Measurements from ENCODE around the gene CNPY1. TPM values are rescaled to one million over a fixed set of nuclear protein-coding genes. Genes with fewer than 3 reads are reported as not detected.
"Not testable (repeated sequence)": the region's sequence is repeated elsewhere in the genome, so short reads cannot be mapped to it uniquely, and the experiment has no call there.

CNPY1 gene
- total RNA-seq, 1 donor from 2014 or later = not detected

DNA sequence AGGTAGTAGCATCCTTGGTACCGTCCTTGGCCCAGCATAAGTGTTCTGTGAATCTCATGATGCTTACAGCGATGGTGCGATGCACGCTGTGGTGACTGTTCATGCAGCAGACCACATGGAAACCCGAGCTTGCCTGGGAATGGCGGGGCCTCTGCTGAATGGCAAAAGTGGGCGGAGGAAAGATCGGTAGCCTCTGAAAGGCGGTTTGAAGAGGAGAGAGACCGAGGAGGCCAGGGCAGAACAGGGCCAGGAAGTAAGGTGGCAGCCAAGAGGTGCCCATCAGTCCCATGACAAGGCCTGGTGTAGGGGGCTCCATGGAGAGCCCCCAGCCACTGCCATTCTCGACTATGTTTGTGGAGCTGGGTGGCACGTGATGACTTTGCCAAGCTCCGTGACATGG lies 33.2 kb upstream of the CNPY1 start:
- no peak for DNase-seq (ENCODE audit: extremely low read depth, low read depth, low spot score)

DNA sequence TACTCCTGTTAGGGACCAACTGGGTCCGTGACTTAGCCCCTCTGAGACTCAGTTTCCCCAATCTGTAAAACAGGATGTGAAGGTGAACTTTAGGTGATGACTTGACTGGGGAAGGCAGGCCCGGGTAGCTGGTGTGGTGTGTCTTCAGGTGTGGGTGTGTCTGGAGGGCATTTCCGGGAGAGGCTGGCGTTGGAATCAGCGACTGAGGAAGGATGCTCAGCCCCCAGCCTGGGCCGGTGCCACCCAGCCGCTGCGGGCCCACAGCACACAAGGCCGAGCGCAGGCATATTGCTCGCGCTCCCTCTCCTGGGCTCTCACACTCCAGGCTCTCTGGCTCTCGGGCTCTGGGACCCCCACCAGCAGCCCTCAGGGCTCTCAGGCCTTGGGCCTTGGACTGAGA lies 31.7 kb upstream of the CNPY1 start:
- DNase-seq (ENCODE audit: extremely low read depth, low read depth, low spot score) = no peak

DNA sequence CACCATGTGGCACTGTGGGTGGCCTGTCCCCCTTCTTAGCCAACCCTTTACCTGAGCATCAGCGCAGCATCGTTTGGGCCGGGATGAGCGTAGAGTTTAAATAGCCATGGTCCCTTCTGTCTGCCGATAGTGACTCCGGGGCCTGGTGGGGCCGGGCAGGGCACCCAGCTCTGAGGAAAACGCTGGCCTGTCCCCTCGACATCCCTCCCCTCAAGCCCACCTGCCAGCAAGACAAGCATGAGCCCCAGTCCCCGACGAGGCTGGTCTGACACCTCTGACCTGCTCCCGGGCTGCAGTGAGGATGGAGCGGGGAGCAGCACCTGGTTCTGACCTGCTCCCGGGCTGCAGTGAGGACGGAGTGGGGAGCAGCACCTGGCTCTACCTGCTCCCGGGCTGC lies 31.1 kb upstream of the CNPY1 start:
- DNase-seq (ENCODE audit: extremely low read depth, low read depth, low spot score) = no peak

DNA sequence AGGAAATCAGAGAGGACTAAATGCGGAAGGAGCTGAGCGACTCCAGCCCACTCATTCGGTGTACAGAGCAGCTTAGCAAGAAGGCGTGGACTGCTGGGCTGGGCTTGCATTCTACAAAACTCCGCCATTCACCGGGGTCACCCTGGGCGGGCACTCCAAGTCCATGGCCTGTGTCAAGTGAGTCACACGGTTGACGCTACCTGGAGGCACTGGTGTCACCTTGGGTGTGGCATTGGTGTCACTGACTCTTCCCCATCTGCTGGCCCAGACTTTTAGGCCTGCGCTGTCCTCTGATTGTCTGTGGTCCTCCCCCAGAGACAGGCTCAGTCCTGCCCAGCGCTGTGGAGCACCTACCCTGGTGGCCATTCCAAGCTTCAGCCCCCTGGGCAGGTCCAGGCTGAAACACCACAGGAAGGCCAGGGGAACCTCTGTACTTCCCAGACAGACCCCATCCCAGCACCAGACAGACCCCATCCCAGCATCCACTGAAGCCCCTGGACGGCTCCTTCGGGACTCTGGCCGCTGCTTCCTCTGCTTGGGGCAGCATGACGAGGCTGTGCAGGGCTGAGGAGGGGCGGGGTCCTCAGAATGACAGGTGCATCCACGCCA lies 30.6 kb upstream of the CNPY1 start:
- DNase-seq (ENCODE audit: extremely low read depth, low read depth, low spot score) = no peak

DNA sequence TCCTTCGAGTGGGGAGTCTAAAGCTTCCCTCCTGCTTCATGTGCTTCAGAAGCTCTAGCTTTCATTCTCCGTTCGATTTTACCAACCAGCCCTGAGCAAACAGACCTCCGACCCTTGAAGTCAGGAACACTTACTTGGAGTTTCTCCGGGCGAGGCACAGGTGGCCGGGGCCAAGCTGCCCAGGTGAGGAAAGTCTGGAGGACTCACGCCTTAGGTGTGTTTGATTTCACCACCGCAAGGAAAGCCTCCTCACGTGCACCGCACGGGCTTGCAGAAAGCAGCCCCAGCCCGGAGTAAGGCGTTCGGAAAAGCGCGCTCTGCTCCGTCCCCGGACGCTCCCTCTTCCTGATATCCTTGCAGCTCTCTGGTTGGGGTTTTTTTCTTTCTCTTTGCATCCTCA lies 30.1 kb upstream of the CNPY1 start:
- no peak for DNase-seq (ENCODE audit: extremely low read depth, low read depth, low spot score)

DNA sequence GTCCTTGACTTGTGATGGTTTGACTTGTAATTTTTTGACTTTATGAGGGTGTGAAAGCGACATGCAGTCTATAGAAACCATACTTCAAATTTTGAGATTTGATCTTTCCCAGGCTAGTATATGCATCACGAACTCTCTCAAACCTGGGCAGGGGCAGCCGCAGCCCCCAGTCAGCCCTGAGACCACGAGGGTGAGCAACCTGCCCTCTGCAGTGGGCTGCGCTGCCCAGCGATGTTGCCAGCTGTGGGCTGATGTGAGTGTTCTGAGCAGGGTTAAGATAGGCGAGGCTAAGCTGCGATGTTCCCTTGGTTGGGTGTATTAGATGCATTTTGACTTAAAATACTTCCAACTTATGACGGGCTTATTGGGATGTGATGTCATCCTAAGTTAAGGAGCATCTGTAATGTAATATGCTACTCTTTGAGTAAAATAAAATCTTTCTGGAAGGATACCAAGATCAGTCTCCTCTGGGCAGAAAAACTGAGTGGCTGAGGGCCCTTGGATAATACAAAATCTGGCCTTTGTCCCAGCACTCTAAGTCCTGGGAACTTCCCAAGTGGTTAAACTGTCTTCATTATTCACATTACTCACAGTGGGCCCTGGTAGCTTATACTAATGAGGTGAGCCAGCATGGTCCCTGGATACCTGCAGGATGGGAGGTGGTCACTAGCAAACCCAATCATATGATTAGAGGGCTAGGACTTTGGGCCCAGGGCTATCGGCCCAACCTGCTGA lies 28.4 kb upstream of the CNPY1 start:
- no peak for DNase-seq (ENCODE audit: extremely low read depth, low read depth, low spot score)

DNA sequence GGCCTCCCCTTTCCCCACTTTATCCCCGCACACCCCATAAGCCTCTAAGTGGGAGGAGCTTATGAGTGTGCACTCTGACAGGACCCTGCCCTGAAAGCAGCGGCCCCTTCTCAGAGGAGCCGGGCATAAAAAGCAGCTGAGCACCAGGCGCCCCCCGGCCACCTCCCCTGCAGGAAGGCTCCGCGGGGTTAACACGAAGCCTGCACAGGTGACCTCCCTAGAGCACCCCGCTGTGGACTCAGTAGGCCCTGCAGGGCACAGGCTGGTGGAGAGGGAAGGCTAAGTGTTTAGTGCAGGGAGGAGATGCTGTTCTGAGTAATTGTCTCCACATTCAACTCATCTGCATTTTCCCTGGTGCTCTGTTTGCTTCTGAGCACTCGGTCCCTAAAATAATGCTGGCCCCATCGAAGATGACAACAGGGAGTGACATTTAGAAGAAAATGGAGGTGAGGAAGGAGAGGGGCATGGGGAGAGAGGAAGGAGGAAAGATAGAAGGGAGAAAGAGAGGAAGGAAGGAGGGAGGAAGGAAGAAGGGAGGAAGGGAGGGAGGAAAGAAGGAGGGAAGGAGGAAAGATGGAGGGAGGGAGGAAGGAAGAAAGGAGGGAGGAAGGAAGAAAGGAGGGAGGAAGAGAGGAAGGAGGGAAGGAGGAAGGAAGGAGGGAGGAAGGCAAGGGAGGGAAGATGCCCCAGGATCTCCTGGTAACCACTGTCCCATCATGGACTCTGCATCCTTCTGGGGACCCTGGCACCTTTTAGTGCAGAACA lies 25.4 kb upstream of the CNPY1 start:
- no peak for DNase-seq (ENCODE audit: extremely low read depth, low read depth, low spot score)

DNA sequence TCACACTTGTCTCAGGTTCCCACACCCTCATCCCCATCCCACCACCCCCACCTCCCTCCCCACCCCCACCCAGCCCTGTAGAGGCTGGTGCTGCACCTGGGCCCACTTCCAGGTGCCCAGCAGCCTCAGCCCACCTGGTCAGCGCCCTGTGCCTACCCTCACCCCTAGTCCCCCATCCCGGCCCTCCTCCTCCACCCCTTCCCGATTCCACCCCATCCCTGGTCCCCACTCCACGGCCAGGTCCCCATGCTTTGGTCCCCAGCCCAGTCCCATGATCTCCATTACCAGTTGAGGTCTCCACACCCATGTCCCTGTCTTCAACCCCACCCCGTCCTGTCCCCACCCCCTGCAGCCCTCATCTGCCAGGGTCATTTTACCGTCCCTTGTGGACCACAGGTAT lies 24.6 kb upstream of the CNPY1 start:
- DNase-seq (ENCODE audit: extremely low read depth, low read depth, low spot score) = no peak

DNA sequence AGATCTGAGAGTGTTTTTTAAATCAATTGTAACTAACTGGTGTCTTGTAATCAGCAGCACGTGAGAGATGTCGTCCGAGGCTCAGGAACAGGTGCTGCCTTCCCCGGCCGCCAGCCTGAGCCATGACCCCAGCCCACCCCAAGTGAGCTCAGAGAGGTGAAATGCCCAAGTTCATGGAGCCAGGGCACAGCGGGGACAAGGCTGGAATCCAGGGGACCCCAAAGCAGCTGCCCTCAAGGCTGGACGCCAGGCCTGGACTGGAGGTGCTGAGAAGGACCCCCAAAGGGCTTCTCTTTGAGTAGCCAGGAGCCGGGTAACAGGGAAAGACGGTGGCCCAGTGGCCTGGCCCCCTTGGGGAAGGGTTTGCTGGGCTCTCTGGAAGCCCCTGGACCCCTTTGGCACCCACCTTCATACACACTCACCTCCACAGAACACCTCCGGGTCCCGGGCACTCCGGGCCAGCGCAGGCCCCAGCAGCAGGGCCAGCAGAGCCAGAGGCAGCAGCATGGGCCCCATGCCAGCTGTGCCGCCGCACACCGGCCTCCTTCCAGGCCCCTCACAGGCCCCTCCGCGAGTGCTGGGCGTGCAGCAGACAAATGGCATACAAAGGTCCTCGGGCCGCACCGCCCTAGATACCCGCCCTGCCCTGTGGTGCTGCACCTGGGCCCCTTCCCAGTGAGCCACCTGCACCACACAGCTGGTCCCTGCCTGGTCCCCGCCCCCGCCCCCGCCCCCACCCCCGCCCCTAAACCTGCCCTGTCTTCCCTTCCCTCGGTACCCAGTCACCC lies 24.0 kb upstream of the CNPY1 start:
- DNase-seq (ENCODE audit: extremely low read depth, low read depth, low spot score) = no peak

DNA sequence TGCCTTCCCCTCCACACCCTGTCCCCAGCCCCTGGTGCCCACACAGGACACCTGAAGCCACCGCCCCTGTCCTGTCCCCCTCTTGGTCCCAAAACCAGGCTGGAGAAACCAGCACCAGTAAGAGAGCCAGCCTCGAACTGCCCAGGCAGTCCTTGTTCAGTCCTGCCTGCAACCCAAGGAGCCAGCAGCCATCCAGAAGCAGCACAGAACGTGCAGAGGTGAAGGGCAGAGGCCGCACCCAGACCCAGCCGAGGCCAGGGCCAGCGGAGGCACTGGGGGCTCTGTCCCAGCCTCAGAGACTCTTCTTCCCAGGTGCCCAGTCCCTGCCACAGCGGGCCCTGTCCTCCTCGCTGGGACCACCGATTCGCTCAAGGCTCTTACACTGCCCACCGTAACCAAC lies 23.3 kb upstream of the CNPY1 start:
- DNase-seq (ENCODE audit: extremely low read depth, low read depth, low spot score) = no peak

DNA sequence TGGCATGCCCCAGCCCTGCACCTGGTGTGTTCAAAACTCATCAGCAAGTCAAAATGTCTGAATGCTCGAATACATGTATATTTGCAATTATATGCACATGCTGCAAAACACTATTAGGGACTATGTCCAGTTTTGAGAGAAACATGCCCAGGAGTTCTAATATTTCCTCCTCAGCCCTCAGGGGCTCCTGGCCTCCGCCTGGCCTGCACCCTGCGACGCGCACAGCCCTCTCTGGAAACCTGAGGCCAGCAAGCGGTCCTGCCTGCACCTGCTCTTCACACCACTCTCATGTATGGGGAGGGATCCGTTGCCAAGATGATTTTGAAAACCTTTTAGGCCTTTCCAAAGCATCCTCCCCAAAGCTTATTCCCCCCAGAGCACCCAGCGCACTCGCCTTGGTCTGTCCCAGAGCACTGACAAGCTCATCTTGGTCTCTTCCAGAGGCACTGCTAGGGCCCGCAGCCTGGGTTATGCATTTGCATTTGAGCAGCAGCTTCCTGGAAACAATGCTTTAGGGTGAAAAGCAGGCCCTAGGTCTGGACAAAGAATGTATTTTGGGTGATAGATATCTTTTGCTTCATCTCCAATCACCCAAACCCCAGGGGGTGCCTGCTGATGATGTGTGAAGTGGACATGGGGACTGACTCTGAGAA lies 22.6 kb upstream of the CNPY1 start:
- no peak for DNase-seq (ENCODE audit: extremely low read depth, low read depth, low spot score)

DNA sequence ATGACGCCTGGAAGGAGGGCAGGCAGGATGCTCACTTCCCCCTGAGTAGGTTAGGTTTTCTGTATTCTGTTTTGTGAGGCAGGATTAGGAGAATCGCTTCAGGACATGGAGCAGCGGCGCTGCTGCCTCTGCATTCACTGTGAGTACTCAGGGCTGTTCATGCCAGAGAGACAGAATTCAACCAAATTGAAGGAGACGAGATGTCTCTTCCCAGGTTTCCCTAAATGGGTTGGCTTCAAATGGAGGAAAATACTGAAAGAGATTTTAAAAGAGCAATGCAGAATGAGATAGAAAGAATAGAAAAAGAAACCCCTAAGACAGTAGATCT lies 21.9 kb upstream of the CNPY1 start:
- no peak for DNase-seq (ENCODE audit: extremely low read depth, low read depth, low spot score)

DNA sequence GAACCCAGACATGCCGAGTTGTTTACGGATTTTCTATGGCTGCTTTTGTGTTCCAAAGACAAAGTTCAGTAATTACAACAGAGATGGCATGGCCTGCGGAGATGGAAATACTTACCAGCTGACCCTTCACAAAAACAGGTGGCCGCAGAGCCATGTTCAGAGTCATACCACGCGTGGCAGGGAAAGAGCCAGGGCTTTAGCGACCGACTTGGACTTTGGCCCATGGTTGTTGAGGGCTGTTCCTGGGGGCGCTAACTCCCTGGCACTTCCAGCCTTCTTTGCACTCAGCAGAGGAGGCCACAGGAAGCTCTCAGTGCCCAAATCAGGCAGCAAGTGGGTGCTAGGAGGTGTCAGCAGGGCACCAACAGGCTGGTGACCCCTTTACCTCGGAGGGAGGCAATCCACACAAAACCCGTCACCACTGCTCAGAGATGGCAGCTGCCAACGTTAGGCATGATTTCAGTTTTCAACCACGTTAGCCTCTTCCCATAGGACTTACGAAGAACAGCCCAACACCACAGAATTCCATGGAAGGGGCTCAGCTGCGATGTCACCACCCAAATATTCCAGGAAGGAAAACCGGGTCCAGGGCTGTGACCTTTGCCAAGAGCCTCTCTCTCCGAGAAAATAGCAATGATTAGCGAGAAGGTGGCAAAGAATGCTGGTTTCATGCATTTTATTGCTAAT lies 21.4 kb upstream of the CNPY1 start:
- no peak for DNase-seq (ENCODE audit: extremely low read depth, low read depth, low spot score)

DNA sequence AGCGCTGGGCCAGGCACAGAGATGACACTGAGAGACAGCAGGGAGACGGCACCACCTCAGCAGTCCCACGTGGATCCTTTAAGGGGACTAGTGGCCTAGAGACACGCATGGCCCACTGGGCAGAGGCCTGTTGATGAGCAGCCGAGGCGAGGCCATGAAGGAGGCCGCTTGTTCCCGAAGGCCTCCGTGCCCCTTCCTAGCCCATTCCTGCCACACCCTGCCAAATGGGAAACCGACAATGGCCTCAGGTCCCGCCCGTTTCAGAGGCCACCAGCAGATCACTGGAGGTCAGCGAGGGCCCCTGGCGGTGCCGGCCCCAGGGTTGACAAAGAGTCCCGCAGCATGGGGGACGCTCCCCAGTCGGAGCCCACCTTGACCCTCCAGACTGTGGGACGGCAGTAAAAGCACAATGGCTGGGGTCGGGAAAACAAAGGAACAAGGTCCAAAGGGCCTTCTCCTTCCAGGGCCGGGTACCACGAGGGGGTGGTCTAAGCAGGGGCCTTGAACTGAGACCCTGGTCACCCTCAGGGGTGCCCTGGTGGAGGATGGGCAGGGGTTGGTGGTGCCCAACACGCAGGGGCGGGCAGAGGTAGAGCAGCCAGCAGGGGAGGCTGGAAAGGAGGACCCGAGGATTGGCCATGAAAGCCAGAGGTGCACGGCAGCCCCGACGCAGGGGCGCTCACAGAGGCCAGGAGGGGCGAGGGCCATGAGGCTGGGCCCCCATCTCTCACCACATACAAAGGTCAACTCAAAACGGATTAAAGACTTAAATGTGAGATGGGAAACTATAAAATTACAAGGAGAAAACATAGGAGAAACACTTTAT lies 19.9 kb upstream of the CNPY1 start:
- DNase-seq (ENCODE audit: extremely low read depth, low read depth, low spot score) = no peak

DNA sequence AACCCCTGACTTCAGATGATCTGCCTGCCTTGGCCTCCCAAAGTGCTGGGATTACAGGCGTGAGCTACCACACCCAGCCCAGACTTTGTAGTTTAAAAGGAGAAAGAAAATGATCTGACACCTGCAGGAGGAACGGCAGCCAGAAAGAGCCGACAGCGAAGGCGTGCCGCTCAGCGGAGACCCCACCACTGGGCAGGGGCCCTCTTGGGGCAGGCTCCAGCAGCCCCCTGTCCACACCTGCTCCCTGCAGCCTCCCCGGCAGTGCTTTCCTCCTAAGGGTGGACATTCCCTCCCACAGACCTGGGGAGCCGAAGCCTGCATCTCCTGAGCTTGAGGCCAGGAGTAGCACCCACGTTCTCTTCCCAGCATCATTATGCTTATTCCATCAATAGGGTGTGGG lies 19.2 kb upstream of the CNPY1 start:
- DNase-seq (ENCODE audit: extremely low read depth, low read depth, low spot score) = no peak

DNA sequence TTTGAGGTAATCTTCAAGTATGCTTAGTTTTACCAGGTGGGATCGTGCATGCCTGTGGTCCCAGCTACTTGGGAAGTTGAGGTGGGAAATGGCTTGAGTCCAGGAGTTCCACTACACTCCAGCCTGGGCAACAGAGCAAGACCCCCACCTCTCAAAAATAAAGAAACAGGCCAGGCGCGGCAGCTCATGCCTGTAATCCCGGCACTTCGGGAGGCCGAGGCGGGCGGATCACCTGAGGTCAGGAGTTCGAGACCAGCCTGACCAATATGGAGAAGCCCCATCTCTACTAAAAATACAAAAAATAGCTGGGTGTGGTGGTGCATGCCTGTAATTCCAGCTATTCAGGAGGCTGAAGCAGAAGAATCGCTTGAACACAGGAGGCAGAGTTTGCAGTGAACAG lies 16.6 kb upstream of the CNPY1 start:
- DNase-seq (ENCODE audit: extremely low read depth, low read depth, low spot score) = not testable (repeated sequence)

DNA sequence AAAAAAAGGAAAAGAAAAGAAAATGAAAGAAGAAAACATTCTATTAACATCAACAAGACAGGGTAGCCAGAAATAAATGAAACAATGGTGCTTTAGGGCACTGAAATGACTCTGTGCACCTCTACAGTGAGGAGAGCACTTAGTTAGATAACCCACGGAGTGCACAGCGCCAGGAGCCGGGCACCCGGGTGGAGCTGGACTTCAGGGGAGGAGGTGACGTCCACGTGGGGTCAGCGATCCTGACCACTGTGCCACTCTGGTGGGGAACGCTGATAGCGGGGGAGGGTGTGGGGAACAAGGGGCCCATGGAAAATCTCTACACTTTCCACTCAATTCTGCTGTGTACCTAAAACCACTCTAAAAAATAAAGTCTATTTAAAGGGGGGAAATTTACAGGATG lies 15.7 kb upstream of the CNPY1 start:
- DNase-seq (ENCODE audit: extremely low read depth, low read depth, low spot score) = no peak

DNA sequence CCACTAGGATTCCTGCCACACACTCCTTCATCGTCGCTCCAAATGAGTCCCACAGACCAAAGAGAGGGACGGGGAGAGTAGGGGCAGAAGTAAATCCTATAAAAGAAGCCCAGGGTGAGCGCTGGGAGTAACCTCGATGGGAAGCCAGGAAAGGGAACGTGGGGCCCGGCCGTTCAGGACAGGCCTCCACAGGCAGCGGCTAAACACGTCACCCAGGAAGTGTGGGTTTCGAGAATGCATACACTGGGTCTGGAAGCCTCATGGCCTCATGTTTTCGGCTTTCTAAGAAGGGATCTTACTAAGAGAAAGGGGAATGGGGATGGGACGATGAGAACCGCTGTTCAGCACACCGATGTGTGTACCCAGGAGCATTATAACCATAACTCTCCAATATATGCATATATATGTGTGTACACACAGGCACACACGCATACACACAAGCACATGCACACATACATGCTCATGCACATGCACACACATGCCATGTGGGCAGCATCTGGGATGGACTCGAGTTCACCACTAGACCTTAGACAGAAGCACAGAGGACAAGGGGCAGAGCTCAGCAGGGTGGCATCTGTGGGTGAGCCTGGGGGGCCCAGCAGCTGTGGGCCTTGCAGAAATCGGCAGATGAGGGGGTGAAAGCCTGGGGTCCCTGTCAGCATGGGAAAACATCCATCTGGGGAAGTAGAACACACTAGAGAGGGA lies 14.8 kb upstream of the CNPY1 start:
- no peak for DNase-seq (ENCODE audit: extremely low read depth, low read depth, low spot score)

All from glomerular endothelial cell (primary cell).